Uterus (tissue), 4 donors: Measurements from ENCODE around the gene GORASP2. TPM values are rescaled to one million over a fixed set of nuclear protein-coding genes. Genes with fewer than 3 reads are reported as not detected.

Experiments used
- DNase-seq, 2 donors: peaks; one replicate each; pipeline ENCODE4 v3.0.0-alpha.2; 2019 to 2020
- H3K27ac ChIP-seq, 2 donors: fragments of 200-600 bp; sonication (generic); 1 replicate in 1 of 2; 2 replicates in 1 of 2; pipeline ENCODE4 v1.5.1; 2016 to 2018
- H3K27me3 ChIP-seq, 2 donors: fragments of 200-600 bp; sonication (generic); one replicate each; pipeline ENCODE4 v1.5.1; 2018 to 2019; ENCODE audit warnings: control low read depth in 1 of 2
- H3K36me3 ChIP-seq, 2 donors: fragments of 200-600 bp; sonication (generic); one replicate each; pipeline ENCODE4 v1.5.1; 2019; ENCODE audit warnings: control low read depth in 1 of 2
- H3K4me1 ChIP-seq, 2 donors: fragments of 200-600 bp; sonication (generic); one replicate each; pipeline ENCODE4 v1.5.1; 2018 to 2019; ENCODE audit warnings: control low read depth in 1 of 2
- H3K4me3 ChIP-seq, 2 donors: fragments of 200-600 bp; sonication (generic); 1 replicate in 1 of 2; 2 replicates in 1 of 2; pipeline ENCODE4 v1.5.1; 2018 to 2019; ENCODE audit warnings: mild to moderate bottlenecking in 1 of 2
- H3K9me3 ChIP-seq, 2 donors: fragments of 200-600 bp; sonication (generic); one replicate each; pipeline ENCODE4 v1.5.1; 2019; ENCODE audit warnings: control low read depth in 1 of 2
- POLR2A ChIP-seq, 2 donors: fragments of 450-650 bp; IDR thresholded peaks; one replicate each; pipeline ENCODE4 v1.6.1; 2016; ENCODE audit warnings: antibody characterized with exemption in 2 of 2, mild to moderate bottlenecking in 1 of 2, moderate library complexity in 1 of 2
- intact Hi-C: fragments of 100-400 bp; cut with DNase I; formaldehyde crosslinking; loops from one replicate; pipeline ENCODE4 v1.15.1; 2023; ENCODE audit warnings: low total_unique reads
- total RNA-seq, 4 donors: library from RNA; depleted of rRNA in 3 of 4; stranded (reverse); fragments of >200 nt in 3 of 4; gene quantifications; one replicate each; pipeline versions ENCODE4 v1.1.0 to v1.2.4, GENCODE V29; 2014 to 2023
- TF ChIP-seq, protein P1 (sequence below), 4 experiments: fragments of 200-600 bp in 2 of 4; fragments of 450-650 bp in 2 of 4; sonication (generic) in 2 of 4; IDR thresholded peaks; one replicate each; pipeline ENCODE4 v1.5.1; 2016 to 2019; ENCODE audit warnings: antibody characterized with exemption in 4 of 4, mild to moderate bottlenecking in 2 of 4, moderate library complexity in 1 of 4
- donor health status: DM: yes; HTN: yes; CAD: no.

Gene GORASP2
- total RNA-seq, result 100 to 1,000 TPM in 1 of 4 donors, 10 to 100 TPM in 3; 23.1 to 116 (median 65.4) TPM

DNA sequence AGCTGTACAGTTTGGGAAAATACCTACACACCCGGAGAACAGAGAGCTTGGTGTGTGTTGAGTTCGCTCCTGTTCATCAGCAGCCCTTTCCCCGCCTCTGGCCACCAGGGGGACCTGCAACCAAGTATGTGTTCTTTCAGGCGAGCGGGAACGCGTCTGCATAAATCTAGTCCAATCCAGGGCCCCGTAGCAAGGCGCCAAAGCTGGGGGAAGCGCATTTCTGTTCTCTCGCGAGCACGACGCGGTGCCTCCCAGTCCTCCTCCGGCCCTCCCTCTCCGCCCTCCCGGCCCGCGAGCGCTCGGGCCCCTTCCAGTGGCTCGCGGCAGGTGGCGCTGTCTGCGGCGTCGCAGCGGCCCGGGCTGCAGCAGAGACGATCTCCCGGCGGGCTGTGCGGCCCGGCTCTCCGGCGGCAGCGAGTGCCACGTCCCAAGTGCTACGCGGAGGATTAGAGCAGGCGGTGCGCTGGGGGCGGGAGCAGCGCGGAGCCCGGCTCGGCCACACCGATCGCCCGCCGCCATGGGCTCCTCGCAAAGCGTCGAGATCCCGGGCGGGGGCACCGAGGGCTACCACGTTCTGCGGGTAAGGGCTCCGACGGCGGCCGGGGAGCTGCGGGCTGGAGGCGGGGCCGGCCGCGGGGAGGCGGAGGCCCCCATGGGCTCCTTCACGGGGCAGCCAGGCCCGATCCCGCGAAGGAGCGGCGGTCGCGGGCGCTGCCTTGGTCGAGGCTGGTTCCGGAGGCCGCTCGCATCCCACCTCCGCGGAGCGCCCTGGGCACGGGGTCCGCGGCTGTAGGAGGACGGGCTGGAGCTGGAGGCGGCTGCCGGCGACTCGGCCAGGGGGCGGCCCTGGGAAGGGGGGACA, at the start of gene GORASP2:
GORASP2 (plus strand) TSS at position 430 of the 862 bp plus-strand sequence; CDS start at position 518, 88 bp downstream.
- Histone ChIP-seq H3K27ac (peak within 1 kb of the TSS; percentile 88 to 89), H3K9me3 (no peaks in the 10 kb centered on the region), H3K4me3 (peak within 1 kb of the TSS; percentile 73 to 90), H3K27me3 (no peaks in the 10 kb centered on the region), H3K36me3 (no peaks in the 10 kb centered on the region), H3K4me1 (no peaks in the 10 kb centered on the region)
- TF ChIP-seq, protein P1, sequence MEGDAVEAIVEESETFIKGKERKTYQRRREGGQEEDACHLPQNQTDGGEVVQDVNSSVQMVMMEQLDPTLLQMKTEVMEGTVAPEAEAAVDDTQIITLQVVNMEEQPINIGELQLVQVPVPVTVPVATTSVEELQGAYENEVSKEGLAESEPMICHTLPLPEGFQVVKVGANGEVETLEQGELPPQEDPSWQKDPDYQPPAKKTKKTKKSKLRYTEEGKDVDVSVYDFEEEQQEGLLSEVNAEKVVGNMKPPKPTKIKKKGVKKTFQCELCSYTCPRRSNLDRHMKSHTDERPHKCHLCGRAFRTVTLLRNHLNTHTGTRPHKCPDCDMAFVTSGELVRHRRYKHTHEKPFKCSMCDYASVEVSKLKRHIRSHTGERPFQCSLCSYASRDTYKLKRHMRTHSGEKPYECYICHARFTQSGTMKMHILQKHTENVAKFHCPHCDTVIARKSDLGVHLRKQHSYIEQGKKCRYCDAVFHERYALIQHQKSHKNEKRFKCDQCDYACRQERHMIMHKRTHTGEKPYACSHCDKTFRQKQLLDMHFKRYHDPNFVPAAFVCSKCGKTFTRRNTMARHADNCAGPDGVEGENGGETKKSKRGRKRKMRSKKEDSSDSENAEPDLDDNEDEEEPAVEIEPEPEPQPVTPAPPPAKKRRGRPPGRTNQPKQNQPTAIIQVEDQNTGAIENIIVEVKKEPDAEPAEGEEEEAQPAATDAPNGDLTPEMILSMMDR (IDR thresholded peaks at IDR 0.05), result peak; percentile 92 to 99 (median 96)
- peak; percentile 70 to 93 for TF ChIP-seq POLR2A (IDR thresholded peaks at IDR 0.05)
- peak; percentile 98 to 99 for DNase-seq
- intact Hi-C loops, result loop anchor here (10.0 kb wide), 1 partner anchor 1234 kb away; the partner anchor contains the start of genes CFAP210 and PHOSPHO2

DNA sequence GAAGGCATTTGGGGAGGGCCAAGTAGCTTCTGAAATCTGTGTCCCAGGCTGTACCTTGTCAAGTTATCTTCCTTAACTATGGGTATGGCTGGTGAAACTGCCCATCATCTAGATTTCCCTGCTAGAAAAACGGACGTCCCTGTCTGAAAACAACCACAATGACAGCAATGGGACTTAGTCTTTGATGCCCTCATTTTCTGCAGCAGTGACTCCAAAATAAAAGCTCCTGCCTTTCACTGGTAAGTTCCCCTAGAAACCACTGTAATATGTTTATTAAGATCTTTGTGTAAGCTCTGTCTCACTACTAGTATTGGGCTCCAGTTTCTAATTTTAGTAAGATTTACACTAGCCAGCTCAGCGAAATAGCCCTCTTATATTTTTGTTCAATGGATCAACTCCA, 47.2 kb upstream of the GORASP2 start:
- DNase-seq, result no peak
- no peaks in the 10 kb centered on the region for H3K27me3 ChIP-seq
- TF ChIP-seq POLR2A (IDR thresholded peaks at IDR 0.05), result no peak
- TF ChIP-seq, protein P1 (IDR thresholded peaks at IDR 0.05), result no peak

DNA sequence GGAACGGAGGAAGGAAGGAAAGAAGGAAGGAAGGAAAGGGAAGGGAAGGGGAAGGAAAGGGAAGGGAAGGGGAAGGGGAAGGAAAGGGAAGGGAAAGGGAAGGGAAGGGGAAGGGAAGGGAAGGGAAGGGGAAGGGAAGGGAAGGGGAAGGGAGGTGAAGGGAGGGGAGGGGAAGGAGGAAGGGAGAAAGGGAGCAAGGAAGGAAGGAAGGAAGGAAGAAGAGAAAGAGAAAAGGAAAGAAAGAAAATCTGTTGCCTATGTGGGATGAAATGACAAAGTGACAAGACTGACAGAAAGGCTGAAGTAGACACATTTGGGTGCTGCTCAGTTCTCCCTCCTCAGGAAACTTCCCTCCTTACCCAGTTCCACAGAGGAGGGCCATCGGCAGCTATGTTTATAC, 46.3 kb upstream of the GORASP2 start:
- H3K27ac ChIP-seq, result no peak overlapping the region
- no peaks in the 10 kb centered on the region for H3K9me3 ChIP-seq
- no peak overlapping the region for H3K4me3 ChIP-seq
- no peak for DNase-seq
- TF ChIP-seq, protein P1 (IDR thresholded peaks at IDR 0.05), result no peak
- no peak for TF ChIP-seq POLR2A (IDR thresholded peaks at IDR 0.05)
- no peaks in the 10 kb centered on the region for H3K27me3 ChIP-seq
- no peaks in the 10 kb centered on the region for H3K36me3 ChIP-seq
- intact Hi-C loops, result no loop called here
- no peaks in the 10 kb centered on the region for H3K4me1 ChIP-seq

More for the DNA sequence above, 47.2 kb upstream of the GORASP2 start:
- Histone ChIP-seq H3K27ac (no peak overlapping the region), H3K36me3 (no peaks in the 10 kb centered on the region), H3K9me3 (no peaks in the 10 kb centered on the region), H3K4me1 (no peaks in the 10 kb centered on the region), H3K4me3 (no peak overlapping the region)
- intact Hi-C loops, result no loop called here

DNA sequence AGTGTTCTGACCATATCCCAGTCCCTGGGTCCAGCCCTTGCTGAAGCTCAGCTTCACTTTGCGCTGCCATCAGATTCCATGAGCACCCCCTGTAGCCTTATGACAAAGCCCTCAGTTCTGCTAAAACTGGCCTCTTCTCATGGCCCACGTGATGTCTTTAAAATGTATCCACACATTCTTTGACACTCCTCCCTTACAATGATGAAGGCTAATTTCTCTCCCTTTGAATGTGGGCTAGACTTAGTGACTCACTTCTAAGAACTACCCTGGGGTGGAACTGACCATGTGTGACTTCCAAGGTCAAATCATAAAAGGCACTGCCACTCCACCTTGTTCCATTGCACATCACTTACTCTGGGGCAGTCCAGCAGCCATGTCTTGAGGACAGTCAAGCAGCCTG, 45.4 kb upstream of the GORASP2 start:
- intact Hi-C loops, result no loop called here
- Histone ChIP-seq H3K4me1 (no peaks in the 10 kb centered on the region), H3K9me3 (no peaks in the 10 kb centered on the region), H3K27me3 (no peaks in the 10 kb centered on the region), H3K4me3 (no peak overlapping the region), H3K27ac (no peak overlapping the region), H3K36me3 (no peaks in the 10 kb centered on the region)
- TF ChIP-seq POLR2A (IDR thresholded peaks at IDR 0.05), result no peak
- TF ChIP-seq, protein P1 (IDR thresholded peaks at IDR 0.05), result no peak
- no peak for DNase-seq

DNA sequence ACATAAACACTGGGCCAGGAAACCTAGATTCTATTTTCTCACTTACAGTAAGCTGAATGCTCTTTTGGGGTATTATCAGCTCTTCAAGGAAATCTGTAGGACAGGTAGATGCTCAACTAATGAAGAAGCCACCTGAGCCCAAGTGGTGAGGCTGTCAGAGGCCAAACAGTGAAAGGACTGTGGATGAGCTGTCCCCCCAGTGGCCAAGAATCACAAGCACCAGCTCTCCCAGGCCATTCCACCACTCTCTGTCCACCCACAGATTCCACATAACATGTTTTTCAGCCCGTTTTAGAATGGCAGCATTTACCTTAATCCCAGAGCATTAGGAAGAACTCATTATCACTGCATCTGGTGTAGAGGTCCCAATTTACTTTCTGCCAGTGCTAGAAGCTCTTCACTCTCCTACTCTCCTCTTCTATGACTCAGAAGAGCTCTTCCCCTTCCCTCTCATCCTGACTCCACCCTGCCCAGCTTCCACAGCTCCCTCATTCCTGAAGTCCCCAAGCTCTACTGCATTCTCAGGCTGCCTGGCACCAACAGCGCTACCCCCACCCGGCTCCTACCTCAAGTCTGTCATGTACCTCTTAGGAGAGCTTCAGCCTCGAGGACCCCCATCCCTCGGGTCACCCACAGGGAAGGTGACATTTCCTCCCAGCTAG, 43.8 kb upstream of the GORASP2 start:
- Histone ChIP-seq H3K4me3 (no peak overlapping the region), H3K36me3 (no peaks in the 10 kb centered on the region), H3K4me1 (no peaks in the 10 kb centered on the region), H3K27ac (no peak overlapping the region), H3K9me3 (no peaks in the 10 kb centered on the region), H3K27me3 (no peaks in the 10 kb centered on the region)
- intact Hi-C loops, result no loop called here
- TF ChIP-seq, protein P1 (IDR thresholded peaks at IDR 0.05), result no peak
- TF ChIP-seq POLR2A (IDR thresholded peaks at IDR 0.05), result no peak
- DNase-seq, result no peak
